Measurements from ENCODE around the gene FBN1.

Gene FBN1

GRCh38 chr15:48603123-48603500 is 42.4 kb downstream of the FBN1 start:
- no peak overlapping the region for H3K4me3 ChIP-seq (ENCODE audit: low read depth, low read length)
- ChIA-PET CTCF (no interaction called here), POLR2A (no interaction called here)
- DNase-seq (ENCODE audit: low read depth, low spot score): no peak
- TF ChIP-seq CTCF (IDR thresholded peaks at IDR 0.05; ENCODE audit: insufficient read depth, low read length, missing control alignments): no peak

GRCh38 chr15:48602358-48603122 is 43.0 kb downstream of the FBN1 start:
- POLR2A ChIA-PET: no interaction called here

GRCh38 chr15:48601095-48601494 is 44.4 kb downstream of the FBN1 start:
- ChIA-PET CTCF (no interaction called here), POLR2A (no interaction called here)
- no peak for TF ChIP-seq CTCF (IDR thresholded peaks at IDR 0.05; ENCODE audit: insufficient read depth, low read length, missing control alignments)
- no peak for DNase-seq (ENCODE audit: low read depth, low spot score)
- no peak overlapping the region for H3K4me3 ChIP-seq (ENCODE audit: low read depth, low read length)

More at GRCh38 chr15:48602358-48603122, 43.0 kb downstream of the FBN1 start:
- CTCF ChIA-PET: no interaction called here
- TF ChIP-seq CTCF (IDR thresholded peaks at IDR 0.05; ENCODE audit: insufficient read depth, low read length, missing control alignments): no peak
- no peak overlapping the region for H3K4me3 ChIP-seq (ENCODE audit: low read depth, low read length)
- no peak for DNase-seq (ENCODE audit: low read depth, low spot score)

- ChIA-PET CTCF (no interaction called here), POLR2A (interaction anchor here (0.5 kb wide), 1 partner anchor 114 kb away, joined by 6 read pairs; no protein-coding TSS in a partner anchor)
- H3K4me3 ChIP-seq (ENCODE audit: low read depth, low read length): no peak overlapping the region
- no peak for TF ChIP-seq CTCF (IDR thresholded peaks at IDR 0.05; ENCODE audit: insufficient read depth, low read length, missing control alignments)
- no peak for DNase-seq (ENCODE audit: low read depth, low spot score)
Measured at GRCh38 chr15:48596841-48597240, 48.7 kb downstream of the FBN1 start.

GRCh38 chr15:48596415-48596814 is 49.1 kb downstream of the FBN1 start:
- DNase-seq (ENCODE audit: low read depth, low spot score): no peak
- ChIA-PET CTCF (no interaction called here), POLR2A (interaction anchor here (0.5 kb wide), 1 partner anchor 115 kb away, joined by 6 read pairs; no protein-coding TSS in a partner anchor)
- H3K4me3 ChIP-seq (ENCODE audit: low read depth, low read length): no peak overlapping the region
- no peak for TF ChIP-seq CTCF (IDR thresholded peaks at IDR 0.05; ENCODE audit: insufficient read depth, low read length, missing control alignments)

- POLR2A ChIA-PET: no interaction called here
- no peak for TF ChIP-seq CTCF (IDR thresholded peaks at IDR 0.05; ENCODE audit: insufficient read depth, low read length, missing control alignments)
- no peak overlapping the region for H3K4me3 ChIP-seq (ENCODE audit: low read depth, low read length)
- DNase-seq (ENCODE audit: low read depth, low spot score): no peak
- CTCF ChIA-PET: no interaction called here
Measured at GRCh38 chr15:48595981-48596380, 49.5 kb downstream of the FBN1 start.

Data from AG04449 (cell line).